ENCODE results near the gene PDE7B.
A peak's percentile ranks its signal among the peaks of the same experiment; 100 is the strongest.

Gene PDE7B

GRCh38 chr6:136036601-136037000, 185.1 kb downstream of the PDE7B start:
- no peak for DNase-seq

- DNase-seq = no peak
These were observed 185.9 kb downstream of the PDE7B start for GRCh38 chr6:136037242-136037875.

DNA sequence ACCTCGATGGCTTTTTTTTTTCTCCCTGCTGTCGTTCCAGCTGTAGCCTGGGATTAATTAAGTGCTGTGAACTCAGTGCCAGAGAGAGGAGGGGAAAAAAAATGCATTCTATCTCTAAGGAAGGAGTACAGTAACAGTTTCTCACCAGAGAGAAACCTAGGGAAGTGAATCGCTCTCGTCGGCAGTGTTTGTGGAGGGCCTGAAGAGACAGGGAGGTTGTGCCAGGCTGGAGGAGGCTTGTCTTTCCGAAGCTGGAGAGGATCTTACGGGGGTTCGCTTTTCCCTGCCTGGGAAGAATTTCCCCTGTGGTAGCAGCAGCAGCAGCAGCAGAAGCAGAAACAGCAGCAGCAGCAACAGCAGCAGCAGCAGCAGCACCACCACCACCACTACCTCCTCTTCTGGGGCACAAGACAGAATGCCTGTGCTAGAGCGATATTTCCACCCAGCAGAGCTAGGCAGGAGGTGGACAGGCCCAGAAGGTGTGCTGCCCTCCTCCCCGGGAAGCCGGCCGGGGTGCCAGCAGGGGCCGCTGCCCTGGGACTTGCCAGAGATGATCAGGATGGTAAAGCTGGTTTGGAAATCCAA, 186.5 kb downstream of the PDE7B start:
- no peak for DNase-seq

GRCh38 chr6:136038531-136038930, 187.0 kb downstream of the PDE7B start:
- no peak for DNase-seq

- no peak for DNase-seq
These were observed 187.7 kb downstream of the PDE7B start for GRCh38 chr6:136039185-136039584.

DNA sequence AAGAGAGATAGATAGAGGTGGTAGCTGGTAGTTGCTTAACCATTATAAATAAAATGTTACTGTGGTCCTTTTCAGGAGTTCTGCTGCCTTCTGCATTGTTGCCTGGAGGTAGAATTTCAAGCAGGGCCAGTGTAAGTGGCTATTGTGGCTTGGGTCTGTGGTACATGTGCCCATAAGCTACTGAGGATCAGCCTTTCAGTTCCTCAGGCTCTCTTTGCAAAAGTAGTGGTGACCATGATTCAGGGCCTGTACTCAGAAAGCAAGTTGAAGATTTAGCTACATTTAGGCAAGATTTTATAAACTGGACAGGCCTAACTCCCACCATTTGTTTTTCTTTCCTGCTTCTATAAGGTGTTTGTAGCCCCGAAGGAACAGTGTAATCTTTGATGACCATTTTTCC, 199.0 kb downstream of the PDE7B start:
- no peak for DNase-seq

- DNase-seq = no peak
These were observed 199.8 kb downstream of the PDE7B start for GRCh38 chr6:136051140-136051775.

GRCh38 chr6:136052031-136052430, 200.5 kb downstream of the PDE7B start:
- DNase-seq = no peak

DNA sequence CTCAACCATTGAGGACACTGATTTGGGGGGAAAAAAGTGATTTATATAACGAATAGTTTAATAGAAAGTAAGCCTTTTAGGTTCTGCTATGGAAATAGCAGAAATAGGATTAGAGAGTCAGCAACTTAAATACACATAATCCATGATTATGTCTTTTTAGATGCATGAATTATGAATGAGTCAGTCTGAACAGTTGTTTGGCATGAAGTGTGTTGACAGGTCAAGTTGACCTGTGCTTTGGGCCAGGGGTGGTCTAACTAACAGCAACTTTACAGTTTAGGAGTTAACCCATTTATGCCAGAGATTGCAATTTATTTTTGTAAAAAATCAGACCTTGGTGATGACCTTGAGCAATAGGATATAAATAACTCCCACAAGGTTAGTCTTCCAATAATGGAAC, 207.4 kb downstream of the PDE7B start:
- DNase-seq = no peak

- no peak for DNase-seq
These were observed 207.8 kb downstream of the PDE7B start for GRCh38 chr6:136059308-136059707.

GRCh38 chr6:136060052-136060451, 208.6 kb downstream of the PDE7B start:
- DNase-seq = no peak

- DNase-seq = no peak
These were observed 209.3 kb downstream of the PDE7B start for GRCh38 chr6:136060759-136061158.

- DNase-seq = no peak
These were observed 210.2 kb downstream of the PDE7B start for GRCh38 chr6:136061701-136062100.

- no peak for DNase-seq
These were observed 211.6 kb downstream of the PDE7B start for GRCh38 chr6:136063096-136063495.

DNA sequence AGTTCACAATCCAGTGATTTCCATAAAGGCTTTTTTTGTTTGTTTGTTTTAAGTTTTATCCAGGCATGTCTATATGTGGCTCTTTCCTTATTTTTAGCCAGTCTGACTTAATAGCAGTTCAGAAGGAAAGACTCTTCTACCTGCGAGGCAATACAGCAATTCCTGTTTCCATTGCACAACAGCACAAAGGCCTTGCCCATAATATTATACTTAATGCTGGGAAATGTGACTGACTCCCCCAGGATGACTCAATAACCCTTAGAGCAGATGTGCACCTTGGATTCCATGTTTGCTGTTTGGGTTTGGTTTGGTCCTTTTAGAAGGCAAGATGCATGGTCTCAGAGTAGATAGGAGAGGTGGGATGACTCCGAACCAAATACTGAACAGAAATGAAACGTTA, 214.5 kb downstream of the PDE7B start:
- no peak for DNase-seq

- no peak for DNase-seq
These were observed 216.3 kb downstream of the PDE7B start for GRCh38 chr6:136067731-136068341.

- no peak for DNase-seq
These were observed 217.6 kb downstream of the PDE7B start for GRCh38 chr6:136069119-136069518.

DNA sequence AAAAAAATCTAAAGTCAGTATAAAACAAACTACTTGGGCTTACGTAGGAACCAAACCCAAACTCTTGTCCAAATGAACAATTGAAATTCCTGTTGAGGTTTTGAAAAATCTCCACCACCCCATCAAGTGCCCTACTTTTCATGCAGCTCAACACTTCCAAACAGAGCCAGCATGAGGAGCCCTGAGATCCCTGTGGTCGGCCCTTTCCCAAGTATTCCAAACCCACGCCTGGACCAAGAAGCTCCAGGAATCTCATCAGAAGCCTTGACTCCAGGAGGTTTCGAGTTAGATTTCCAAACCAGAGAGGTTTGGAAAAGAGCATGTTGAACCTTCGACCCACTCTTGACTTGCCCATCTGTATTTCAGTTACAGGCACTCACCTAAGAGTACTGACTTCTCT, 219.3 kb downstream of the PDE7B start:
- no peak for DNase-seq

- DNase-seq = no peak
These were observed 221.2 kb downstream of the PDE7B start for GRCh38 chr6:136072691-136073090.

- no peak for DNase-seq
These were observed 221.7 kb downstream of the PDE7B start for GRCh38 chr6:136073216-136073615.

DNA sequence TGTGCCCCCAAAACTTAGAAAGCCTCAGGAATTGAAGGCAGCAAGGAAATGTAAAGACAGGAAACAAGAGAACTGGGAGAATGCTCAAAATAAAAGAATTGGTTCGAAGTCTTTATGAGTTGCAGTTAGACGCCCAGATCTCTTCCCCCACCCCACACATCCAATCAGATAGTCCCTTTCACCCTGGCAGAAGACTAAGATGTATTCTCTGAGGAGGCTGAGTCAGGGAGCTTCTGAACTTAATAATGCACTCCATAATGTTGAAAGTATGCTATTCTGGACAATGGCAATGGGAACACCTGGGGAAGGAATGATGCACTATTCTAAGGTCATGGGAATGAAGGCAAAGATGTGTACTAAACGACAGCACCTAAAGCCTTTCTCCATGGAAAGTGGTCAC, 225.0 kb downstream of the PDE7B start:
- DNase-seq = no peak

- DNase-seq = peak; percentile 87
These were observed 226.5 kb downstream of the PDE7B start for GRCh38 chr6:136077834-136078576.
